SU-DHL-6 (cell line): Measurements from ENCODE around the gene TMTC1.

Source experiments
- H2AFZ ChIP-seq: fragments of 200-600 bp; sonication (generic); 2 replicates; pipeline ENCODE4 v1.6.1; 2014; ENCODE audit warnings: low read depth, mild to moderate bottlenecking, moderate library complexity, mixed read lengths, antibody characterized with exemption, low read length; ENCODE audit not compliant: severe bottlenecking
- H3F3A ChIP-seq: fragments of 200-600 bp; shearing (Covaris generic); 2 replicates; pipeline ENCODE4 v1.6.0; 2016; ENCODE audit warnings: antibody characterized with exemption, mild to moderate bottlenecking; ENCODE audit not compliant: insufficient read depth
- H3K27ac ChIP-seq: fragments of 200-600 bp; sonication (generic); 2 replicates; pipeline ENCODE4 v1.5.1; 2016; ENCODE audit warnings: low read depth, mild to moderate bottlenecking, low read length, moderate library complexity, mixed read lengths
- H3K27me3 ChIP-seq: fragments of 200-600 bp; sonication (generic), shearing (Covaris generic); 2 replicates; pipeline ENCODE4 v1.6.0; 2014; ENCODE audit warnings: mild to moderate bottlenecking, low read length
- H3K36me3 ChIP-seq: fragments of 200-600 bp; sonication (generic); 2 replicates; pipeline ENCODE4 v1.6.1; 2014; ENCODE audit warnings: mild to moderate bottlenecking, low read length, mixed read lengths
- H3K4me2 ChIP-seq: fragments of 300-600, 200-600 bp; shearing (Covaris generic), sonication (generic); 2 replicates; pipeline ENCODE4 v1.6.0; 2014; ENCODE audit warnings: low read length, low read depth, mild to moderate bottlenecking; ENCODE audit not compliant: poor library complexity, severe bottlenecking
- H3K4me3 ChIP-seq: fragments of 200-600 bp; sonication (generic); 2 replicates; pipeline ENCODE4 v1.5.1; 2014; ENCODE audit warnings: antibody characterized with exemption, low read length, mild to moderate bottlenecking, mixed read lengths; ENCODE audit not compliant: insufficient read depth, poor library complexity, severe bottlenecking
- H3K79me2 ChIP-seq: fragments of 200-600 bp; sonication (generic); 2 replicates; pipeline ENCODE4 v1.6.1; 2014; ENCODE audit warnings: mild to moderate bottlenecking, low read length, moderate library complexity; ENCODE audit not compliant: insufficient read depth
- H3K9ac ChIP-seq: fragments of 200-600 bp; sonication (generic); 2 replicates; pipeline ENCODE4 v1.7.0; 2014; ENCODE audit warnings: mild to moderate bottlenecking, low read length
- H3K9me2 ChIP-seq: fragments of 200-600 bp; sonication (generic); replicated peaks from 2 replicates; pipeline ENCODE4 v1.6.1; 2014; ENCODE audit warnings: low read length; ENCODE audit not compliant: insufficient read depth
- H3K9me3 ChIP-seq: fragments of 200-600 bp; sonication (generic); 2 replicates; pipeline ENCODE4 v1.6.1; 2014; ENCODE audit warnings: low read length, mixed read lengths; ENCODE audit not compliant: insufficient read depth
- H4K20me1 ChIP-seq: fragments of 200-600 bp; sonication (generic); 2 replicates; pipeline ENCODE4 v1.6.1; 2014; ENCODE audit warnings: low read depth, mild to moderate bottlenecking, antibody characterized with exemption, low read length, moderate library complexity, mixed read lengths
- CTCF ChIP-seq: fragments of 200-600 bp; sonication (generic); IDR thresholded peaks from one replicate; pipeline ENCODE4 v1.5.1; 2017; ENCODE audit warnings: antibody characterized with exemption, mild to moderate bottlenecking, low read length, moderate library complexity; ENCODE audit not compliant: insufficient read depth, poor library complexity, severe bottlenecking
- EZH2phosphoT487 ChIP-seq: fragments of 200-600 bp; sonication (generic), shearing (Covaris generic); conservative IDR thresholded peaks from 2 replicates; pipeline ENCODE4 v1.6.1; 2018; ENCODE audit warnings: mild to moderate bottlenecking, antibody characterized with exemption, low read length, moderate library complexity, mixed read lengths

The TMTC1 gene

GRCh38 chr12:29690728-29691127 lies 93.0 kb downstream of the TMTC1 start:
- Histone ChIP-seq H3K79me2 (no peaks in the 10 kb centered on the region), H3K4me3 (no peak overlapping the region), H3K9me2 (no peaks in the 10 kb centered on the region), H3K36me3 (no peaks in the 10 kb centered on the region), H3K4me2 (no peak overlapping the region), H3K9me3 (no peaks in the 10 kb centered on the region), H3K27me3 (no peaks in the 10 kb centered on the region), H4K20me1 (no peaks in the 10 kb centered on the region), H3K9ac (no peak overlapping the region), H3K27ac (no peak overlapping the region), H3F3A (no peaks in the 10 kb centered on the region; the same call in 1 of the 2 replicates), H2AFZ (no peak overlapping the region)
- TF ChIP-seq CTCF (no peak), EZH2phosphoT487 (no peak)

- no peaks in the 10 kb centered on the region for H3K79me2 ChIP-seq
- no peaks in the 10 kb centered on the region for H3K36me3 ChIP-seq
- no peaks in the 10 kb centered on the region; the same call in 1 of the 2 replicates for H3F3A ChIP-seq
Observed at GRCh38 chr12:29688914-29689313, 94.8 kb downstream of the TMTC1 start.

DNA sequence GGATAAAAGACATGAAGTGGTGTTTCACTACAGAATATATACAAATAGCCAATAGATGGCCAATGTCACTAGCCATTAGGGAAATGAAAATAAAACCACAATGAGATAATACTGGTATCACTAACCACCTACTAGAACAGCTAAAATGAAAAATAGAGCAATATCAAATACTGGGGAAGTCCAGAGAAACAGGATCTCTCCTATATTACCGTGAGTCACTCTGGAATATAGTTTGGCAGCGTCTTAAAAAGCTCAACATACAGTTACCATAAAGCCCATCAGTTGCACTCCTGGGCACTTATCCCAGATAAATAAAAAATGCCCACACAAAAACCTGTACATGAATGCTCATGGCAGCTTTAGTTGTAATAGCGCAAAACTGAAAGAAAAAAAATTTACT lies 101.7 kb downstream of the TMTC1 start:
- Histone ChIP-seq H3K9me3 (no peaks in the 10 kb centered on the region), H3K79me2 (no peaks in the 10 kb centered on the region), H3K36me3 (no peaks in the 10 kb centered on the region), H2AFZ (no peak overlapping the region), H3K27ac (no peak overlapping the region), H3K9ac (no peak overlapping the region), H3K4me3 (no peak overlapping the region), H4K20me1 (no peaks in the 10 kb centered on the region), H3K9me2 (no peaks in the 10 kb centered on the region), H3F3A (no peaks in the 10 kb centered on the region), H3K4me2 (no peak overlapping the region), H3K27me3 (no peaks in the 10 kb centered on the region; the same call in 1 of the 2 replicates)
- TF ChIP-seq CTCF (no peak), EZH2phosphoT487 (no peak)

More at GRCh38 chr12:29688914-29689313, 94.8 kb downstream of the TMTC1 start:
- Histone ChIP-seq H2AFZ (no peak overlapping the region), H3K9me3 (no peaks in the 10 kb centered on the region), H3K4me3 (no peak overlapping the region), H3K9me2 (no peaks in the 10 kb centered on the region), H4K20me1 (no peaks in the 10 kb centered on the region), H3K27me3 (no peaks in the 10 kb centered on the region), H3K4me2 (no peak overlapping the region), H3K9ac (no peak overlapping the region), H3K27ac (no peak overlapping the region)
- TF ChIP-seq EZH2phosphoT487 = no peak

DNA sequence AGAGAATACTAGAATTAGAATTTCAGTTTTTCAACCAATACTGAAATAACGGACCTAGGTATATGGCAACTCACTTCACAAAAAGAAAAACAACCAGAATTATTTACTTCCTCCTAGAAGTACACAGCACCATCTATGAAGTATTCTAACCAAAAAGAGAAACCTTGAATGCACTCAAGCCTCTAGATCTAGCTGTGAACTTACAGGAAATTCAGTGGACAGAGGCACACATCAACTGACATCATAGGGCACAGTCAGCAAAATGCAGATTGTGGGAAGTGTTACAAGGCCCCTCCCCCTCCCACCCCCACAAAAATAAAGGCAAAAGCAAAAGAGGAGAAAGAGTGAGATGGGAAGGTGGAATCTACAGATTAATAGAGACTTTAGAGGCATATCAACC lies 102.4 kb downstream of the TMTC1 start:
- Histone ChIP-seq H3K79me2 (no peaks in the 10 kb centered on the region), H3F3A (no peaks in the 10 kb centered on the region), H3K9me3 (no peaks in the 10 kb centered on the region), H3K9me2 (no peaks in the 10 kb centered on the region), H3K4me3 (no peak overlapping the region), H3K9ac (no peak overlapping the region), H3K36me3 (no peaks in the 10 kb centered on the region), H2AFZ (no peak overlapping the region), H3K27me3 (no peaks in the 10 kb centered on the region; the same call in 1 of the 2 replicates), H3K4me2 (no peak overlapping the region), H3K27ac (no peak overlapping the region), H4K20me1 (no peaks in the 10 kb centered on the region)
- TF ChIP-seq EZH2phosphoT487 (no peak), CTCF (no peak)
